Stimulated activated naive CD8-positive, alpha-beta T cell treated with anti-CD3 and anti-CD28 coated beads, Interleukin-15, Interleukin-2, amounts not matched to agents 100 U/mL and 50 U/mL, for 24 hours (primary cell): ENCODE data around the gene BCKDHA.
"Not testable (repeated sequence)": the region's sequence is repeated elsewhere in the genome, so short reads cannot be mapped to it uniquely, and the experiment has no call there.

Source experiments
- ATAC-seq: fragments of 150-1000 bp; cut with Tn5 transposase; one replicate; pipeline ENCODE4 v1.10.0; 2021
- DNase-seq: peaks from one replicate; pipeline ENCODE4 v3.0.0; 2021

BCKDHA gene

DNA sequence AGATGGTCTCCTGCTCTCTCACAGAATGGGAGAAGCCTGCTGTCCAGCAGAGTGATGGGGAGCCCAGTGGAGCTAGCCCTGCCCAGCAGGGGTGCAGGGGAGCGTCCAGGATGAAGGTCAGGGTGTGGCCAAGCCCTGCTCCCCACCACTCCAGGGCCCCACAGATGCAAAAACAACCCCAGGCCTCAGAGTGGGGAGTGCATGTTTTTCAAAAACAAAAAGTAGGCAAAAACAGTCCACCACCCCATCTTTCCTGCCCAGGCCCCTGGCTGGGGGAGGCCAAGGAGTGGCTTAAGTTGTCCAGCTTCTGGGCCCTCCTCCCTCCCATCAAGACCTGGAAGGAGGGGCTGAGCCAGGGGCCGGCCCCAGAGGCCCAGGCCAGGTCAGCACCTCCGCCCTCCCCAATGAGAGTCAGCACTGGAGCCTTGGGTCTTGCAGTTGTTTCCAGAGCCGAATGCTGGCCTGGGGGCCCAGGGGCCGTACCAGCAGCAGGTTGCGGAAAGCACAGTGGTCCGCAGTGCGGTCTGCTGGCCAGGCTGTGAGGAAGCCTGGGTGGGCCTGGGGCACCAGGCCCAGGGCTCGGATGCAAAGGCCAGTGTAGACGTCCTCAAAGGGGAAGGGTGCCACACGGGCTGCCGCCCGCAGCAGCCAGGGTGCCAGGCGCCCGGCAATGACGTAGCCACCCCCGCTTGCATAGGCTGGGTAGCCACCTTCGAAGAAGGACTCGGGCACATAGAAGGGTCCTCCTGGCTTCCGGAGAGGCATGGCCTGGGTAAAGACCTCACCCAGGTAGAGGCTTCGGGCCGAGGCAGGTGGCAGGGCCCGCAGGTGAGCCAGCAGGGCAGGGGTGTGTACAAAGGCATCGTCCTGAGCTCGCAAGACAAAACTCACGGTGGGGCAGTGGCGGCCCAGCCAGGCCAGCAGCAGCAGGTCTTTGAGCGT is 27.8 kb downstream of the BCKDHA start:
- ATAC-seq = no peak
- DNase-seq = no peak

DNA sequence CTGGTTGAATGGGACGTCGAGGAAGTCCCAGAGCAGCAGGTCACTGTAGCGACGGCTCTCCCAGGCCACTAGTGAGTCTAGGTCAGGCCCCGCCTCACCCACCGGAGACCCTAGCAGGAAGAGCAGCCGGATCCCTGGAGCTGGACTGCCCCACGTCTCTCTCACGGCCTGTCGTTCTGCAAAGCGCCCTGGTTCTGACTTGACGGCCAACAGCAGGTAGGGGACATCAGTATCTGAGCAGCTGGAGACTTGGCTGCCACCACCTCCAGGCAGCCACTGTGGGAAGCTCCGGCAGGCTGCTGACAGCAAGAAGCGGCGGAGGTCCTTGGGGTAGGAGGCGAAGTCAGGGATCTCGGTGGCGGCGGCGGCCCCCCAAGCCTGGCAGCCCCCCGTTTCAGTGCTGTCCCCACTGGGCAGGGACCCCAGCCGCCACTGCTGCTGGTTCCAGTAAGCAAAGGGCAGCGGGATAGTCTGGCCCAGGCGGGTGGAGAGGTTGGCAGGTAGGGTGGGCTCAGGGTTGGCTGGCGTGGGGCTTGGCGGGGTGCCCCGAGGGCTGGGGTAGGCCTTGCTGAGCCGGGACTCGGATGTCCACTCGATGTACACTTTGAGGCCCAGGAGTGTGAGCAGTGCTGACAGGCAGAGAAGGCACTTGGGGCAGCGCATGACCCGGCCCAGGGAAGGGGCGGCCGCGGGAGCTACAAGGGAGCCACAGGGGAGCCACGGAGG is 28.7 kb downstream of the BCKDHA start:
- DNase-seq = no peak
- no peak for ATAC-seq

DNA sequence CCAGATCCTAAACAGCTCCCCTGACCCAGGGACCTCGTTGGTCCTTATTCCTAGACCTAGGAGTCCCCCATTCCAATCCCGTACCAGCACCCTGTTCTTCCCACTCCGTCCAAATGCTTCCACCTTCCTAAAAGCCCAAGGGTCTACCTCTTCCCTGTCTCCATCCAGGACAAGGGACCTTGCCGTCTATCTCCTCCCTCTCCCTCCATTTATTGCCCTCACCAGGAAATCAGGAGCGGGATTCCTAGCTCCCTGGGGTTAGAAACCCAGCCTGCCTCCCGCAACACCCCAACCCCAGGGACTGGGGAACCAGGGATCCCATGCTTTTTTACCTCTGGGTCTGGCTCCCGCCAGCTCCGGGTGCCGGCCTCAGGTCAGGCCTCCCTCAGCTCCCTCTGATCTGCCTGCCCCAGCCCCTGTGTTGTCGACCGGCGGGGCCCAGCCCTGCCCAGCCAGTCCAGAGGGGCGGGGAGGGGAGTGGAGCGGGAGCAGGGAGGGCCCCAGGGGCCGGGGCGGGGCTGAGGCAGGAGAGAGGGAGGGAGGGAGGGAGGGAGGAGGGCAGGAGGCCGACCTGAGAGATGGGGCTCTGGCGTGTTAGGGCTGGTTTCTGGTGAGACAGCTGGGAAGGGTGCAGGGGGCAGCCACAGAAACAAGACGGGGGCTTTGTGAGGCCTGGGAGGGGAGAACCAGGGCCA is 29.5 kb downstream of the BCKDHA start, which contains the start of gene B3GNT8:
B3GNT8 (minus strand) TSS at position 423 of the 695 bp plus-strand sequence. CDS start 596 bp downstream, outside the sequence.
- ATAC-seq (peak; percentile 67), DNase-seq (peak; percentile 70)

DNA sequence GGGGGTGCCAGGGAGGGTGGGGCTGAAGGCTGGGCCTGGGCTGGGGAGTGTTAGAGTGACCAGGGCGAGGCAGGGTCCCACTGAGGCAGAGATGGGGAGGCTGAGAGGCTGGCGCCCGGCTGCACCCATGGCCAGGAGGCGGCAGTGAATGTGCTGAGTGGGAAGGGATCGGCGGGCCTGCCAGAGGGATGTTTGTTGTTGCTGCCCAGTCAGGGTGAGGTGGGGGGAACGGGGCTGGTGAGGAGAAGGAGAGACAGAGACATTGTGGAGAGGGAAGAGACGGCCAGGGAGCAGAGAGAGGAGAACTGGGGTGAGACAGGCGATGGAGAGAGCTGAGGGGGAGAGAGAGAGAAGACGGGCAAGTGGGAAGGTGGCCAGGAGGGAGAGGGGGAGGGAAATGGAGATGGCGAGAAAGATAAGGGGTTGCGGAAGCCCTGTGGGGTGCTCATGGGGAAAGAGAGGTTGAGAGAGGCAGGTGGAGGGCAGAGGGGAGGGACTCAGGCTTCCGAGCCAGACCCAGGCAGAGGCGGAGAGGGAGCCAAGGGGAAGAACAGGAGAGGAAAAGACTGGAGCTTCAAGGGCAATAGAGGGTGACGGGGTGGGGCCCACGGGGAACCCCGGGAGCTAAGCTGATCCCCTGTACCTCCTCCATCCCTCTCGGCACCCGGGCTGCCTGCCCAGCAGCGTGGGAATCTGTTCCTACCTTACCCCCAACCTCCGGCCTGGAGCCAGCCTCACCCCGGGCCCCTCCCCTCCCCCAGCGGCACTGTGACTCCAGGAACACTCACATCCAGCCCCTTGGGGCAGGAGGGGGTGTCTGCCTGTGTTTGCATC is 30.2 kb downstream of the BCKDHA start:
- ATAC-seq = peak; percentile 57
- peak; percentile 40 for DNase-seq

DNA sequence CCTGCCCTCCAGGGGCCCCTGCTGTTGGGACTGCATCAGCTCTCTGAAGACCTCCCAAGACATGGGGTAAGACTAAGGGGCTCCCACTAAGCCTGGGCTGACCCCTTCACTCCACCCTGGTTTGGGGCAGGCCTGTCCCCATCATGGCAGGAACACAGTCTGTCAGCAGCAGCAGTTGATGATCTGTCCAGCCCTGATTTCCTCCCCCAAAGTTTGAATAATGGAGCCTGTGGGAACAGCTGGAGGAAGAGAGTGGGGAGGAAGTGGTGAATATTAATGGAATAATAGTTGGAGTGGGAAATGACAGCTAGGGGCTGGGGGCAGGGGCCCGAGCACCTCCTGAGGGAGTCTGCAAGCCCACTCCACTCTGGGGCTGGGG is 30.9 kb downstream of the BCKDHA start:
- ATAC-seq = no peak
- DNase-seq = no peak

DNA sequence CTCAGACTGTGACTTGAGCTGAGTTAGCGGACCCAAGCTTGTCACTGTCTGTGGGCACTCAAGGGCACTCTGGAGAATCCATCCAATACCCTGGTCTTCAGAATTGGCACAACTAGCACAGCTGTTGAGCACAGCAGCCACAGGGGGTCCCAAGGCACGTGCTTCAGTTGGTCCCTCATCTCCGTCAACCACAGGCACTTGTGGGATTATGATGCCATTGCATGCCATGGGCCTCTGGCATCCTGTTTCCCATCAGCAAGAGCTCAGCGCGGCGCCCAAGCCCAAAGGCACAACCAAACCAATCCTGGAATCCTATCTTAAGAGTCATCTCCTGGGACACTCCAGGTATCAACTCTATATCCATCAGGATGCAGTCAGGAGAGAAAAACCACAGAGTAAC is 33.3 kb downstream of the BCKDHA start:
- no peak for DNase-seq
- no peak for ATAC-seq

DNA sequence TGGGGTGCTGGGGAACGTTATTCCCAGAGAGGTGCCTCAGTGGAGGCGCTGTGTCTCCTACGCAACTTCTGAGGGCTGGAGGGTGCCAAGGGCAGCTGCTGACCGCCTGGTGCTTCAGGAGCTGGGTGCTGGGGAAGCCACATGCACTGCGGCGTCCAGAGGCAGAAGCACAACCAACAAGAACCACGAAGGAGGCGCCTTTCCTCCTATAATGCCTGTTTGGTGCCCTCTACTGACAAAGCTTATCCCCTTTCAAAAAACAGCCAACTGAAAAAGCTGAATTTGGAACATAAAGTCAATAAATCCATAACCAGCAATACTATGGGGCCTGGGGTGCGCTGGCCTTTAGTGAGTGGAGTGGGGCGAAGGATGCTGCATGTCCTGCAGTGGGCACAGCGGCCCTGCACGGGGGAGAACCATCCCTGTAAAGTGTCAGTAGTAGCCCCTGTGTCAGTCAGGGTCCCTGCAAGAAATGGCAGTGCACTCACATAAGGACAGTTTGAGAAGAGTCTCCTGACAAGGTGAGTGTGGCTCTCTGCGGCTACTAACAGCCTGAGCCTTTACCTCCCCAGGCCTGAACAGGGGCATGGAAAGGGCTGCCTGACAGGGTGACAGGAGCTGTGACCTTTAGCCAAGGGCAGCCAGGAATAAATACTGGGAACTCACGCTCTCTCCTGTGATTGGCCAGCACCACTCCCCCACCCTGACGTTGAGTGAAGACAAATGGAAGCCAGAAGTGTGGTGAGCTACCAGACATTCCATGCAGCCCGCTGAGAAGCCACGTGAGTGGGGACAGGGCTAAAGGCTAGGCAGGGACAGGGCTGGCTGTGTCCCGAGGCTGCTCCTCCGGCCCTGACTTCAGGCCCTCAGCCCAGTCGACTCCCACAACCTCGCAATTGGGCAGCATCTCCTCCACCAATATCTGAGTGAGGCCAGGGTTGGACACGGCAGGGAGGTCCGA is 34.1 kb downstream of the BCKDHA start:
- ATAC-seq (no peak), DNase-seq (no peak)

DNA sequence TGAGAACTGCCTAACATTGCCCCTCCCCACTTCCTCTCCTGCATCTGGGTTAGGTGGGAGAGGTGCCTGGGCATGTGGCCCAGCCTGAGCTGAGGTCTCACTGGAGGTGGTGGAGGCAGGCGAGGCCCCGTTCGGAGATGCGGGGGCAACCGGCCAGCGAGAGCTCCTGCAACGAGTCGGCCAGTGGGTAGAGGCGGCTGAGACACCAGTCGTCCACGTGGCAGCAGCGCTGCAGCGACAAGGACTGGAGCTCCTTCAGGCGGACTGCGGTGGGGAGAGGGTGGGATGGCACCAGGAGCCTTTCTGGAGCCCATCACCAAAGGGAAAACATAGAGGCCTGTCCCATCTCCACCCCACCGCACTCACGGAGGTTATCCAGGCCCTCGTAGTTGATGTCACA is 35.6 kb downstream of the BCKDHA start:
- DNase-seq (no peak), ATAC-seq (no peak)

DNA sequence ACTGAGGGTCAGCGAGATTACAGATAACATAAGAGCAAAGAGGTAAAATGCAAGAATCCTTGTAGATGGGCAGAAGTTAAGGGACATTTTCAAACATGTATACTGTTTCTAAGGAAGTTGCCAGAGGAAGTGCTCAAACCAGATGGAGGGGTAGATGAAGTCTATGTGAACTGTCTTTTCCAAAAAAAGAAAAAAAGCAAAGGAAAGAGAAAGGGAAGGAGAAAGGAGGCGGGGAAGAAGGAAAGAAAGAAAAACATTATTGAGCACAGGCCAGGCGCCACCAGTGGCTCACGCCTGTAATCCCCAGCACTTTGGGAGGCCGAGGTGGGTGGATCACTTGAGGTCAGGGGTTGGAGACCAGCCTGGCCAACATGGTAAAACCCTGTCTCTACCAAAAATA is 36.8 kb downstream of the BCKDHA start:
- ATAC-seq = no peak
- no peak for DNase-seq

DNA sequence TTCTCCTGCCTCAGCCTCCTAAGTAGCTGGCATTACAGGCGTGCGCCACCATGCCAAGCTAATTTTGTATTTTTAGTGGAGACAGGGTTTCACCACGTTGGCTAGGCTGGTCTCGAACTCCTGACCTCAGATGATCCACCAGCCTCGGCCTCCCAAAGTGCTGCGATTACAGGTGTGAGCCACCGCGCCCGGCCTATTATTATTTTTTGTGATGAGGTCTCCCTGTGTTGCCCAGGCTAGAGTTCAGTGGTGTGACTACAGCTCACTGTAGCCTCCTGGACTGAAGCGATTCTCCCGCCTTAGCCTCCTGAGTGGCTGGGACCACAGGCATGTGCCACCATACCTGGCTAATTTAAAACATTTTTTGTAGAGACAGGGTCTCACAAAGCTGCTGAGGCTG is 37.8 kb downstream of the BCKDHA start:
- not testable (repeated sequence) for DNase-seq

DNA sequence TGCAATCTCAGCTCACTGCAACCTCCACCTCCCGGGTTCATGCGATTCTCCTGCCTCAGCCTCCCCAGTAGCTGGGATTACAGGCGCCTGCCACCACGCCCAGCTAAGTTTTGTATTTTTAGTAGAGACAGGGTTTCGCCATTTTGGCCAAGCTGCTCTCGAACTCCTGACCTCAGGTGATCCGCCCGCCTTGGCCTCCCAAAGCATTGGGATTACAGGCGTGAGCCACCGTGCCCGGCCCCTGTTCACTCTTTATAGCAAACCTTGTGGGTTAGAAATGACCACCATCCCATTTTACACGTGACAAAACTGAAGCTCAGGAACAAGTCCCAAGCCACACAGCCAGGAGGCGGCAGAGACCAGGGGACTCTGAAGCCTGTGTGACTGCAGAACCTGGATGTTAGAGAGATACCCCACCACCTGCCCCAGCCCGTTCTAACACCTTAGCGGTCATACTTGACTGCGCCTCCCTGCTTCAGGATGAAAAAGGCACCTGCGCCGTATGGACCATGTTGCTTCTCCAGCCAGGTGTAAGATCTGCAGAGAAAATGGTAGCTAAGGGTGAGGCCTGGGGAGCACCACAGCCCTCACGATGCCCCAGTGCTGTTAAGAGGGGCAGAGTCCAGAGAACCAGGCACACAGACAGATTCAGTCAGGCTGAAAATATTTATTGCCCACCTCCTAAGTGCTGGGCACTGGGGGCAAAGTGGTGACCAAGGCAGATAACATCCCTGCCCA is 38.5 kb downstream of the BCKDHA start:
- DNase-seq (no peak), ATAC-seq (no peak)

More for the DNA sequence above, 37.8 kb downstream of the BCKDHA start:
- not testable (repeated sequence) for ATAC-seq

DNA sequence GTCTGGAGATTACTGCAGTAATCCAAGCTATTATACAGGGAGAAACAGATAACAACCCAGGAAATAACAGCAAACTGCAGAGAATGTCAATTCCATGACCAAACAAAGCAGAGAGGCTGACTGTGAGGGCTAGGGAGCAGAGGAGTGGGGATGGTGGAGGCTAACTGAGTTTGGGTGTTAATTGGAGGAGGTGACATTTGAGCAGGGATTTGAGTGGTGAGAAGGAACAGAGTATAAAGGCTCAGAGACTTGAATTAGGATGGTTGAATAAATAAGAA is 39.0 kb downstream of the BCKDHA start:
- no peak for ATAC-seq
- DNase-seq = no peak

DNA sequence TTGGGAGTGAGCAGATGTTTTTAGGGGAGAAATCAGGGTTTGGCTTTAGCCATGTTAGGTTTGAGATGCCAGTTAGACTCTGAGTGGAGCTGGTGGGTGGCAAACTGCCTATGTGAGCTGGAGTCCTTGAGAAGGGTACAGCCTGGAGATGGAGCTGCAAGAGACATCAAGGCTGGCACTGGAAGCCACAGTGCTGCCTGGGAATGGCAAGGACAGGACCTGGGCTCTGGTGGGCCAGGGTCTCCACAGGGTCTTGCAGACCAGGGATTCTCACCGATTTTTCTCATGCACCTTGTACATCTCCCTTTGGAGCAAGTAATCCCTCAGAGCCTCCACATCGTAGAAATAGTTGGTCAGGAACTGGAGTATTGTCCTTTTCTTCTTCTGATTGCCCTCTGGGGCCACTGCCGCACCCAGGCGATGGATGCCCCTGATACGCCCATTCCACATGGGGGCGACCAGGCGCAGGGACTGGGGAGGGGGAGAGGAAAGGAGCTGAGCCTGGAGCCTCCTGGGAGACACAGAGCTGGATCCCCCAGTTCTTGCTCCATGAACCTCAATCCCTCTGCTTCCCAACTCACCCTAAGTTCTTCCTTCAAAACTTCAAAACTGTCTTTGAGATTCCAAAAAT is 40.4 kb downstream of the BCKDHA start:
- ATAC-seq (no peak), DNase-seq (no peak)

DNA sequence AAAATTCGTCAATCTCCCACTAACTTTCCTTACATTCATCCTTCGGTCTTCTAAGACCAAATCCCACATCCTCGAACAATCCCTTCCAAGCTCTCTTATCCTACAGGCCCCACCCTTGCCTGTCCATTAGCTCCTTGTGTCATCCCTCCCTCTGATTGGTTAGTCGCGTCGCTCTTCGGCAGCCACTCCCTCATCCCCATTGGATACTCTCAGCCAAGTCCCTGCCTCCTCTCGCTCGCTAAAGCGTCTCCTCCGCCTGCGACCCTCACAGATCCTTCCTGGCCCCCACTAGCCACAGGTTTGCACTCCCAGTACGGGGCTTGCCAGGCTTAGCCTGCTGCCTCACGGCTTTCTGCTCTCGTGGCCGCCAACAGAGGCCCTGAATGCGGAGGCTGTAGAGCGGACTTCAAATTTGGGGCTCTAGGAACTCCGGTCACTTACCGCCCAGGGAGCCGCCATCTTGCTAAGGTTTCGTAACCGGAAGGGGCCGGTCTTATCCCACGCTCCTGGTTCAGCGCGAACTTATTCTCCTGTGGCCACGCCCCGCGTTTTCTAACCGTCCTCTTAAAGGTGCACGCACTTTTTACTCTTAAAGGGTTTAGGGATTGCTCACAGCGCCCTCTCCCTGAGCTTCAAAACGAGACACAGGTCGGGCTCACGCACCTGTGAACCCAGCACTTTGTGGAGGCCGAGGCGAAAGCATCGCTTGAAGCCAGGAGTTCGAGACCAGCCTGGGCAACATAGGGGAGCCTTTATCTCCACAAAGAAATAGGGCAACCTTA is 42.0 kb downstream of the BCKDHA start, which contains the start of gene DMAC2:
DMAC2 (minus strand) TSS at position 472 of the 782 bp plus-strand sequence; CDS start at position 459, 13 bp downstream.
- DNase-seq = peak; percentile 94
- ATAC-seq = peak; percentile 98

DNA sequence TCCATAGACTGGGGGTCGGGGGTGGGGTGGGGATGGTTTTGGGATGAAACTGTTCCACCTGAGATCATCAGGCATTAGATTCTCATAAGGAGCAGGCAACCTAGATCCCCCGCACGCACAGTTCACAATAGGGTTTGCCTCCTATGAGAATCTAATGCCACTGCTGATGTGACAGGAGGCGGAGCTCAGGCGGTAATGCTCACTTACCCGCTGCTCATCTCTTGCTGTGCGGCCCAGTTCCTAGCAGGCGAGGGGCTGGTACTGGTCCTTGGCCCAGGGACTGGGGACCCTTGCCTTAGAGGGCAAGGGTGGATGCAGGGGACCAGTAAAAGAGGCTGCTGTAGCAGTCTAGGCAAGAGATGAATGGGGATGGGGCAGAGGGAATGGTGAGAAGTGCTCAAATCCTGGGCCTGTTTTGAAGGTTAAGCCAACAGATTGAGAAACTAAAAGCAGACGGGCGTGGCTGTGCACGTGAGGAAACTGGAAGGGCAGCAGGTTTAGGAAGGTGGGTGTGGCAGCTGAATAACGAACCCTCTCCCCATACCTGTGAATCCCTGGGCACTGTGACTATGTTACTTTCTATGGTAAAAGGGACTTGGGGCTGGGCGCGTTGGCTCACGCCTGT is 43.8 kb downstream of the BCKDHA start:
- ATAC-seq (no peak), DNase-seq (no peak)

DNA sequence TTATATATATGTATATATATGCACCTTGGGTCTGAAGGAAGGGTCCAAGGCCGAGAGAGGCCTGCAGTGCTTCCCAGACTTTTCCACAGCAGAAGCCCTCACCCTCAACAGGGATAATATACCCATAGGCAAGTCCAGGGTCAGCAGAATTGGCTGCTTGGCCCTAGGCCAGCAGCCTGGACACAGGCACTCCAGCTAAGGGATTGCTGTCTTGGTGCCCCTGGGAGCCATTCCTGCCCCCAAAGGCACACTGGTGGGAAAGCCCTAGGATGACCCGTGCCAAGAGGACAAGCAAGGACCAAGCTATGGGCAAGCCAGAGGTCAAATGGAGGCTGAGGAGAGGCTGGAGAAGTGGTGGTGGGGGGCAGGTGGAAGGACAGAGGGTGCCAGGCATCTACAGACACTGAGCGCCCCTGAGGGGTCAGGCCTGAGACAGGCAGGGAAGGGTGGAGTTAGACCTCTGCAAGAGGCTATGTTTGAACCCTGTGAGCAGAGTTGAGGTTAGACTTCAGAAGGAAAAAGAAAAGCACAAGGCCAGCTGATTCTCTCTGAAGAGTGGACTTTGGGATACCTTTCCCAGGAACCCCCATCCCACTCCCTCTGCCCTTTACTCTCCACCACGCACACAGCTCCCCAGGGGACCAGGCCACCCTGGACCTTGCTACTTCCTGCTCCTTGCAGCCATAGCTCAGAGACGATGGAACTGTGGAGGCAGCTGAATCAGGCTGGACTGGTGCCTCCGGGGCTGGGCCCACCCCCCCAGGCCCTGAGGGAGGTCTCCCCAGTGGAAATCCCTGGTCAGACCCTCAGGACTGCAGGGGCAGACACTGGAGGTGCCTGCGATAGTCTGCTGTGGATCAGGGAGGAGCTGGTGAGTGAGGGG is 45.1 kb downstream of the BCKDHA start, which contains the start of gene ERICH4:
ERICH4 (plus strand) TSS at position 684 of the 883 bp plus-strand sequence; CDS start at position 698, 14 bp downstream.
- ATAC-seq = no peak
- no peak for DNase-seq
